Endothelial cell of umbilical vein (primary cell): ENCODE measurements around the gene HVCN1. TPM values are rescaled to one million over a fixed set of nuclear protein-coding genes. Genes with fewer than 3 reads are reported as not detected.

ENCODE experiments used
- BruUV-seq: library from RNA; stranded (reverse); fragments of 400-500 nt; replicated peaks from 2 replicates; lab custom pipeline; 2021; lab: Mats Ljungman, UMichigan
- CTCF ChIA-PET: fragments of 300-600, 350-600 bp; sonication (Branson Sonifier 250); formaldehyde crosslinking; loops from one replicate; lab custom pipeline; 2021; ENCODE audit warnings: antibody characterized with exemption, inconsistent platforms; lab: Charles Lee
- POLR2A ChIA-PET: fragments of 300-600, 350-600 bp; sonication (Branson Sonifier 250); formaldehyde crosslinking; loops from one replicate; lab custom pipeline; 2021; ENCODE audit warnings: antibody characterized with exemption, inconsistent platforms; lab: Charles Lee
- DNase-seq: peaks from one replicate; pipeline ENCODE4 v3.0.0-alpha.2; 2011; ENCODE audit warnings: low read depth, low spot score
- FAIRE-seq: peaks from 2 replicates; lab custom pipeline; 2011; peaks lifted over from hg19 to GRCh38; lab: Jason Lieb, UNC
- H2AFZ ChIP-seq: 2 replicates; pipeline ENCODE4 v1.6.0; 2012; ENCODE audit warnings: low read depth, low read length, control low read depth, inconsistent platforms
- H3K27ac ChIP-seq: 2 replicates; pipeline ENCODE4 v1.5.1; 2011; ENCODE audit warnings: low read depth, mild to moderate bottlenecking, control low read depth, low read length, moderate library complexity; ENCODE audit not compliant: insufficient read depth
- H3K27me3 ChIP-seq, 2 experiments: 2 replicates each; pipeline versions ENCODE4 v1.6.0 to v1.6.1; 2011; ENCODE audit warnings: low read length in 2 of 2, mixed read lengths in 1 of 2; ENCODE audit not compliant: control insufficient read depth in 2 of 2, insufficient read depth in 2 of 2
- H3K36me3 ChIP-seq, 2 experiments: 2 replicates in 1 of 2; 3 replicates in 1 of 2; pipeline ENCODE4 v1.5.1; 2011; ENCODE audit warnings: low read length in 2 of 2, mild to moderate bottlenecking in 1 of 2, moderate library complexity in 1 of 2; ENCODE audit not compliant: control insufficient read depth in 2 of 2, insufficient read depth in 2 of 2; ENCODE audit errors: extremely low read depth in 1 of 2
- H3K4me1 ChIP-seq: 3 replicates; pipeline ENCODE4 v1.5.1; 2011; ENCODE audit warnings: mild to moderate bottlenecking, low read length; ENCODE audit not compliant: control insufficient read depth, insufficient read depth; ENCODE audit errors: extremely low read depth
- H3K4me2 ChIP-seq: 2 replicates; pipeline ENCODE4 v1.6.1; 2011; ENCODE audit warnings: low read length, control low read depth, mixed read lengths; ENCODE audit not compliant: insufficient read depth
- H3K4me3 ChIP-seq, 3 experiments: fragments of 200-600 bp in 1 of 3; sonication (generic), shearing (Covaris generic) in 1 of 3; replicated peaks in 1 of 3; 2 replicates each; pipeline ENCODE4 v1.5.1; 2011 to 2016; ENCODE audit warnings: control low read depth in 3 of 3, low read length in 3 of 3, mild to moderate bottlenecking in 2 of 3, inconsistent platforms in 1 of 3, low read depth in 1 of 3, moderate library complexity in 1 of 3; ENCODE audit not compliant: insufficient read depth in 1 of 3
- H3K79me2 ChIP-seq: 2 replicates; pipeline ENCODE4 v1.6.0; 2012; ENCODE audit warnings: low read length, inconsistent platforms; ENCODE audit not compliant: control insufficient read depth, insufficient read depth
- H3K9ac ChIP-seq: replicated peaks from 2 replicates; pipeline ENCODE3; 2011; ENCODE audit warnings: low read length, control low read depth; ENCODE audit not compliant: insufficient read depth; ENCODE audit errors: extremely low read depth
- H3K9me1 ChIP-seq: replicated peaks from 3 replicates; pipeline ENCODE4 v1.6.0; 2011; ENCODE audit warnings: mild to moderate bottlenecking, low read length; ENCODE audit not compliant: control insufficient read depth, insufficient read depth; ENCODE audit errors: extremely low read depth
- H3K9me3 ChIP-seq: replicated peaks from 2 replicates; pipeline ENCODE4 v1.5.1; 2012; ENCODE audit warnings: low read length, inconsistent platforms; ENCODE audit not compliant: control insufficient read depth, insufficient read depth
- H4K20me1 ChIP-seq: replicated peaks from 2 replicates; pipeline ENCODE3; 2011; ENCODE audit warnings: mild to moderate bottlenecking, low read length; ENCODE audit not compliant: control insufficient read depth, insufficient read depth; ENCODE audit errors: extremely low read depth
- CTCF ChIP-seq, 2 donors: IDR thresholded peaks; 1 replicate in 1 of 2; 2 replicates in 1 of 2; pipeline ENCODE4 v1.5.1; 2011; ENCODE audit warnings: low read length in 2 of 2, mild to moderate bottlenecking in 2 of 2, moderate library complexity in 2 of 2, control low read depth in 1 of 2, inconsistent platforms in 1 of 2, low read depth in 1 of 2; ENCODE audit not compliant: insufficient read depth in 1 of 2; ENCODE audit errors: extremely low read depth in 1 of 2
- EZH2 ChIP-seq: IDR thresholded peaks from 2 replicates; pipeline ENCODE4 v1.6.1; 2012; ENCODE audit warnings: borderline replicate concordance, low read depth, mild to moderate bottlenecking, moderate library complexity, low read length, inconsistent platforms; ENCODE audit not compliant: severe bottlenecking
- FOS ChIP-seq: IDR thresholded peaks from 2 replicates; pipeline ENCODE4 v1.6.1; 2011; ENCODE audit warnings: mild to moderate bottlenecking, low read length, moderate library complexity, borderline replicate concordance; ENCODE audit not compliant: insufficient read depth
- JUN ChIP-seq: IDR thresholded peaks from 2 replicates; pipeline ENCODE4 v1.6.1; 2011; ENCODE audit warnings: borderline replicate concordance, low read depth; ENCODE audit not compliant: insufficient read length, insufficient read depth
- MYC ChIP-seq: IDR thresholded peaks from one replicate; pipeline ENCODE4 v1.6.1; 2011; ENCODE audit warnings: mild to moderate bottlenecking, low read depth, low read length
- POLR2A ChIP-seq: IDR thresholded peaks from 2 replicates; pipeline ENCODE4 v1.6.1; 2012; ENCODE audit warnings: low read depth, mild to moderate bottlenecking, control low read depth, low read length
- POLR2AphosphoS5 ChIP-seq: IDR thresholded peaks from 2 replicates; pipeline ENCODE4 v1.6.1; 2012; ENCODE audit warnings: low read depth, mild to moderate bottlenecking, control low read depth, low read length, moderate library complexity; ENCODE audit not compliant: insufficient read depth
- dilution Hi-C: fragments of 300-500 bp; cut with MboI; formaldehyde crosslinking; loops from one replicate; pipeline ENCODE4 v1.15.0; 2019; ENCODE audit warnings: low sequenced_read_pairs; ENCODE audit not compliant: extremely low pct_ligation_motif_present
- intact Hi-C: fragments of 100-400 bp; cut with micrococcal nuclease; formaldehyde crosslinking; loops from one replicate; pipeline ENCODE4 v1.10.0; 2022
- polyA plus RNA-seq, 4 experiments: library from polyadenylated mRNA; depleted of rRNA in 3 of 4; stranded (reverse) in 3 of 4; unstranded in 1 of 4; fragments of >200 nt; gene quantifications; 2 replicates each; pipeline versions ENCODE4 v1.2.1 to v1.2.3, GENCODE V29; 2011 to 2012; ENCODE audit warnings: missing spikeins in 1 of 4
- total RNA-seq: library from RNA; stranded (reverse); gene quantifications from 2 replicates; pipeline ENCODE4 v1.2.3, GENCODE V29; 2021

HVCN1 gene
- total and polyA plus RNA-seq, 2 donors (not counting 3 experiments of a cell fraction or from before 2014, with no cell fraction given): 3.7 to 8.4 TPM

GRCh38 chr12:110639336-110640141, 49.4 kb downstream of the HVCN1 start:
- Histone ChIP-seq H3K4me1 (no peaks in the 10 kb centered on the region), H2AFZ (no peak overlapping the region), H4K20me1 (no peaks in the 10 kb centered on the region), H3K36me3 (no peaks in the 10 kb centered on the region), H3K9me3 (no peaks in the 10 kb centered on the region), H3K9ac (no peak overlapping the region), H3K4me3 (no peak overlapping the region), H3K27ac (no peak overlapping the region), H3K4me2 (no peak overlapping the region), H3K79me2 (no peaks in the 10 kb centered on the region), H3K9me1 (no peaks in the 10 kb centered on the region), H3K27me3 (no peaks in the 10 kb centered on the region)
- intact Hi-C loops: no loop called here
- BruUV-seq: no TSS peak
- ChIA-PET POLR2A (no interaction called here), CTCF (no interaction called here)
- FAIRE-seq: peak; percentile 64
- peak; percentile 12 for DNase-seq
- peak; percentile 56 for TF ChIP-seq JUN
- TF ChIP-seq MYC: no peak
- TF ChIP-seq FOS: peak; percentile 53
- dilution Hi-C loops: no loop called here

- POLR2A ChIA-PET: no interaction called here
- Histone ChIP-seq H3K9me3 (no peaks in the 10 kb centered on the region), H3K9ac (no peak overlapping the region), H3K27ac (no peak overlapping the region), H3K36me3 (no peaks in the 10 kb centered on the region), H3K4me1 (no peaks in the 10 kb centered on the region), H4K20me1 (no peaks in the 10 kb centered on the region), H2AFZ (no peak overlapping the region), H3K4me3 (no peak overlapping the region), H3K27me3 (no peaks in the 10 kb centered on the region), H3K4me2 (no peak overlapping the region), H3K79me2 (no peaks in the 10 kb centered on the region), H3K9me1 (no peaks in the 10 kb centered on the region)
- DNase-seq: no peak
- no TSS peak for BruUV-seq
- no peak for FAIRE-seq
- CTCF ChIA-PET: no interaction called here
- TF ChIP-seq JUN (no peak), POLR2AphosphoS5 (no peak), EZH2 (no peak), POLR2A (no peak), CTCF (IDR thresholded peaks at IDR 0.05; ENCODE audit: extremely low read depth in 1 of 2, insufficient read depth in 1 of 2, low read depth in 1 of 2, low read length in 2 of 2) (no peak)
- dilution Hi-C loops (no loop called here), intact Hi-C loops (no loop called here)
Observed at GRCh38 chr12:110638796-110639195, 50.1 kb downstream of the HVCN1 start.
